Activated T-cell treated with anti-CD3 and anti-CD28 coated beads, Interleukin-2, amount 50 U/mL, for 48 hours (primary cell): ENCODE measurements around the gene PTPMT1.

Source experiments
- DNase-seq, 2 experiments: peaks; one replicate each; pipeline ENCODE4 v3.0.0-alpha.2; 2020

PTPMT1 gene

GRCh38 chr11:47586098-47586855 lies 20.9 kb downstream of the PTPMT1 start, which contains the start of gene FAM180B:
TSS of gene FAM180B (plus strand) at chr11:47586678. CDS start at chr11:47586769, 91 bp downstream.
- DNase-seq, result no peak

DNA sequence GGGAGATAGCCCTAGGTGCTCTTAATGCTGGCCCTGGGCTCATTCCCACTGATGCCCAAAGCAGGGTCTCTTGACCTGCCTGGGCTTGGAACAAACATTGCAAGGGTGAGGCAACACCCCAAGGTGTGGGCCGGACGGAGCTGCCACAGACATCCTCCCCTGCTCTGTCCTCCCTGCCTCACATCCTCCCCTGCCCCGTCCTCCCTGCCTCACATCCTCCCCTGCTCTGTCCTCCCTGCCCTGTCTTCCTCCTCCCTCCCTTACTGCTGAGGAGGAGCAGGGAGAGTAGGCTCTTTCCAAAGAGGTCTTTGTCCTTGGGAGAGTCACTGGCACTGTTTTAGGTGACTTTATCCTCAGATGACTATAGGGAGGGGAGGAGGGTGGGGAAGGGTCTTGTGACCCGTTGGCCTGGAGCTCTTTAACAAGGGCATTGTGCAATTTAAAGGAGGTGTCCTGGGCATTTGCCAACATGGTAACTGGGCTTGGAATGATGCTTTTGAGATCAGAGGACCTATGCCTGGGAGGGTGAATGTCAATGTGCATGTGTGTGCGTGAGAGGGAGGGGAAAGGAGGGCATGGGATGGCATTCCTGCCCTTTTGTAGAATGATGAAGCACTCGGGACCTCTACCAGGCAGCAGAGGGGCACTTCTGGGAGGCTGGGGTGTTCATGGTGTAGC lies 21.8 kb downstream of the PTPMT1 start:
- no peak for DNase-seq

- DNase-seq, result no peak
These were observed 22.4 kb downstream of the PTPMT1 start for GRCh38 chr11:47587723-47588326.

- DNase-seq, result no peak
These were observed 23.7 kb downstream of the PTPMT1 start for GRCh38 chr11:47589118-47589517.

DNA sequence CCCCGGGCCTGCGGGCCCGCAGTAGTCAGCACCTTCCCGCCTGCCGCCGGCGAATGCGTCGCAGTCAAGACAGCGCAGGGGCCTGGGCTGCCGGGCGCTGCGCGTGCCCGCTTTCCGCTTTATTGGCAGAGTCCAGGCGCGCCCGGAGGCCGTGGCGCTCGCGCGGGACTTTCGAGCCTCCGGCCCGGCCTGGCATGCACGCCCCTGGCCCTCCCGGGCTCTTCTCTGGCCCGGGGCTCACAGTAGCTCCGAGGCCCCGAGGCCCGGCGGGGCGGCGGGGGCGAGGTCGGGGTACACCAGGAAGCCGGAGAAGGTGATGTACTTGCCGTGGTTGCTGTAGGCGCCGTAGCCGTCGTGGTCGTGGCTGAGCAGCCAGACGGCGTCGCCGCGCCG lies 24.2 kb downstream of the PTPMT1 start:
- no peak for DNase-seq

GRCh38 chr11:47589977-47590861 lies 24.8 kb downstream of the PTPMT1 start:
- no peak for DNase-seq

GRCh38 chr11:47591764-47592163 lies 26.4 kb downstream of the PTPMT1 start:
- DNase-seq, result no peak

DNA sequence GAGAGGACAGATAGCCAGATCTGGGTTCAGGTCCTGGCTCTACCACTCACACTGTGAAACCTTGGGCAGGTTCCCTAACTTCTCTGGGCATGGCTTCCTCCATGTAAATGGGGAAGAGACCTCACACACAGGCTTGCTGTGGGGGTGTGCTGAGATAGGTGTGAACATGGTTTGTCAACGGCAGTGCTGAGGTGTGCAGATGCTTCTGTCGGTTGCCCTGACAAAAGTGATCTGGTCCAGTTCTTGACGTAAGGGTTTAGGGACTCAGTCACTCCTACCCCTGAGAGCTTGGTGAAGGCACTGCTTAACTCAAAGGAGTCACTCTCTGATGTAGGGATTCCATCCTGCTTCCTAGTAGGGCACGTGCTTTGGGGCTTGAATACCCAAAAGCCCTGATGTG lies 26.9 kb downstream of the PTPMT1 start:
- no peak for DNase-seq

- DNase-seq, result no peak
These were observed 27.6 kb downstream of the PTPMT1 start for GRCh38 chr11:47592970-47593369.

- no peak for DNase-seq
These were observed 28.1 kb downstream of the PTPMT1 start for GRCh38 chr11:47593492-47593933.

- no peak for DNase-seq
These were observed 28.8 kb downstream of the PTPMT1 start, which contains the start of gene C1QTNF4 for GRCh38 chr11:47593934-47594855. TSS of gene C1QTNF4 (minus strand) at chr11:47594411. CDS start at chr11:47590810, 3,601 bp downstream.

GRCh38 chr11:47595029-47595428 lies 29.6 kb downstream of the PTPMT1 start:
- no peak for DNase-seq

- DNase-seq, result no peak
These were observed 30.6 kb downstream of the PTPMT1 start for GRCh38 chr11:47595967-47596366.

DNA sequence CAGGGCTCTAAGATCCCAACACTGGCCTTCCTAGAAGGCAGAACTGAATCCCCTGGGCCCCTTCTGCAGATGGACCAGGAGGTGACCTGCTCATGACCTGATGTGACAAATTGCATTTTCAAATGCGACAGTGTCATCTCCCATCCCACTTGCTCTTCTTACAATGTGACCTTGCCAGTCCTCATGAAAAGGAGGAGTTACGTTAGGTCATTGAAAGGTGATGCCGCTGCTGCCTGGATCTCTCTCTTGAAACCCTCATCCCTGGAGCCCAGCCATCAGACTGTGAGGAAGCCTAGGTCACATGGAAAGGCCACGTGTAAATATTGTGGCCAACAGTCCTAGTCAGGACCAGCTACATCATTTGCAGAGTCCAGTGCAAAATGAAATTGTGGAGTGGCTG lies 34.5 kb downstream of the PTPMT1 start:
- DNase-seq, result no peak

- DNase-seq, result no peak
These were observed 37.9 kb downstream of the PTPMT1 start for GRCh38 chr11:47603295-47603694.

- no peak for DNase-seq
These were observed 40.5 kb downstream of the PTPMT1 start for GRCh38 chr11:47605921-47606320.

DNA sequence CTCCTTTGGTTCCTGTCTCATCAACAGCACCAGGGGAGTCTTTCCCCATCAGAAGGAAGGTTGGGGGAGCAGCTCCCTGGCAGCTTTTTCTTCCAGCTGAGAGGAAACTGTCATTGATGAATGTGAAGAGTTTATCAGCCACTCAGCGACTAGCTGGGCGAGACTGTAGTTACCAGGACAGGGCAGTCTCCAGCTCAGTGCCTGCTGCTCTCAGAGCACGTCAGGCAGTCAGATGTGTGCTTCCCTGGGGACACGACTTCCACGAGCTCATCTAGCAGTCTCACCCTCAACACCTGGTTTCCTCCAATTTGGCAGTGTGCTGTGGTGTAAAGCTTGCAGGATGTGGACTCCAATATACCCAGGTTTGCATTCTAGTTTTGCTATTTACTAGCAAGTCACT lies 41.3 kb downstream of the PTPMT1 start:
- DNase-seq, result no peak

- no peak for DNase-seq
These were observed 42.0 kb downstream of the PTPMT1 start for GRCh38 chr11:47607380-47607779.

GRCh38 chr11:47609675-47610074 lies 44.3 kb downstream of the PTPMT1 start:
- no peak for DNase-seq

- DNase-seq, result no peak
These were observed 46.0 kb downstream of the PTPMT1 start for GRCh38 chr11:47611348-47611794.

GRCh38 chr11:47615249-47615648 lies 49.9 kb downstream of the PTPMT1 start:
- DNase-seq, result no peak
